SW480 (cell line): ENCODE measurements around the gene TNFRSF6B.

Experiments used
- DNase-seq: peaks from one replicate; pipeline ENCODE4 v3.0.0-alpha.2; 2016; ENCODE audit warnings: low spot score

Gene TNFRSF6B

GRCh38 chr20:63686094-63686491 lies 10.4 kb upstream of the TNFRSF6B start:
- no peak for DNase-seq

- peak; percentile 91 for DNase-seq
These were observed 9.7 kb upstream of the TNFRSF6B start for GRCh38 chr20:63686492-63687321.

- DNase-seq: no peak
These were observed 8.9 kb upstream of the TNFRSF6B start for GRCh38 chr20:63687419-63688178.

DNA sequence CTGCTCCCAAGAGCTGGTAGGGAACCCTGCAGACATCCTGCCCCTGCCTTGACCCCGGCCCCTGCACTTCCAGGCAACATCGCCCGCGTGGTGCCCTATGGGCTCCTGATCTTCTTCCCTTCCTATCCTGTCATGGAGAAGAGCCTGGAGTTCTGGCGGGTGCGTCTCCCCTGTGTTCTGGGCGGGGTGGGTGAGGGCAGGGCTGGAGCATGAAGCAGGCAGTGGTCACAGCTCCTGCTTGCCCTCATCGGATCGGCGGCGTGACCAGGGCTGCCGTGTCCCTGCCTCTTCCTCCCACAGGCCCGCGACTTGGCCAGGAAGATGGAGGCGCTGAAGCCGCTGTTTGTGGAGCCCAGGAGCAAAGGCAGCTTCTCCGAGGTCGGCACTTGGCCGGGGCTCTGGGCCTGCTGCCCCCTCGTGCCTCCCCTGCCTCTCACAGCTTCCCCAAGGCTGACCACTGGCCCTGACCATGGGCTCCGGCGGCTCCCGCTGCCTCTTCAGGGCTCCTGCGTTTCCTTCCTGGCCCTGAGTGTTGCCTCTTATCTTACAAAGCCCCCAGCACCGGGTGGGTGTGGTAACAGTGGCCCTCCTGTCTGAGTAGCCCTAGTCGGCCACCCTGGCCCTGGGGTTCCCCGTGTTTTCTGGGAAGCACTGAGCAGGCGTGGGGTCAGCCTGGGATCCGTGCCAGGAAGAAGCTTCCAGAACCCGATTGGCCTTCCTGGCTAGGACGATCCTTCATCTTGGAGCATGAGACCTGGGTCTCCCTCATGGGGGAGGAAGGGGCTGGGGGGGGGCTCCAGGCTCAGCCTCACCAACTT lies 8.0 kb upstream of the TNFRSF6B start:
- DNase-seq: no peak

- peak; percentile 73 for DNase-seq
These were observed 7.1 kb upstream of the TNFRSF6B start for GRCh38 chr20:63689046-63690002.

GRCh38 chr20:63690003-63690897 lies 6.2 kb upstream of the TNFRSF6B start:
- no peak for DNase-seq

GRCh38 chr20:63690898-63691710 lies 5.3 kb upstream of the TNFRSF6B start:
- peak; percentile 63 for DNase-seq

- DNase-seq: peak; percentile 30
These were observed 4.6 kb upstream of the TNFRSF6B start for GRCh38 chr20:63691711-63692435.

GRCh38 chr20:63692436-63693082 lies 3.9 kb upstream of the TNFRSF6B start:
- DNase-seq: peak; percentile 82

DNA sequence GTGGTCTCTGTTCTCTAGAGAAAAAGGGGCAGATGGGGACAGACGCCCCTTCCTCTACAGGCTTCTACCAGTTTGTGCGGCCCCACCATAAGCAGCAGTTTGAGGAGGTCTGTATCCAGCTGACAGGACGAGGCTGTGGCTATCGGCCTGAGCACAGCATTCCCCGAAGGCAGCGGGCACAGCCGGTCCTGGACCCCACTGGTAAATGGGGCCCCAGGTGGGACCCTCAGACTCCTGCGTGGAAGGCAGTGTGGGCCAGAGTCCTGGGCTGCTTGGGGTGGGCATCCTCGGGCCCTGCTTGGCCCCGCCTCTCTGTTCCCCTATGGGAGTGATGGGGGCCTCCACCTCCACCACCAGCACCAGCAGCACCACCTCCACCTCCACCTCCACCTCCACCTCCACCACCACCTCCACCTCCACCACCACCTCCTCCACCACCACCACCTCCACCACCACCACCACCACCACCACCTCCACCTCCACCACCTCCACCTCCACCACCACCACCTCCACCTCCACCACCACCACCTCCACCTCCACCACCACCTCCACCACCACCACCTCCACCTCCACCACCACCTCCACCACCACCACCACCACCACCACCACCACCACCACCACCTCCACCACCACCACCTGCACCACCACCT lies 3.2 kb upstream of the TNFRSF6B start:
- DNase-seq: no peak

GRCh38 chr20:63693733-63694583 lies 2.5 kb upstream of the TNFRSF6B start:
- no peak for DNase-seq

GRCh38 chr20:63694584-63695423 lies 1.6 kb upstream of the TNFRSF6B start:
- DNase-seq: no peak

DNA sequence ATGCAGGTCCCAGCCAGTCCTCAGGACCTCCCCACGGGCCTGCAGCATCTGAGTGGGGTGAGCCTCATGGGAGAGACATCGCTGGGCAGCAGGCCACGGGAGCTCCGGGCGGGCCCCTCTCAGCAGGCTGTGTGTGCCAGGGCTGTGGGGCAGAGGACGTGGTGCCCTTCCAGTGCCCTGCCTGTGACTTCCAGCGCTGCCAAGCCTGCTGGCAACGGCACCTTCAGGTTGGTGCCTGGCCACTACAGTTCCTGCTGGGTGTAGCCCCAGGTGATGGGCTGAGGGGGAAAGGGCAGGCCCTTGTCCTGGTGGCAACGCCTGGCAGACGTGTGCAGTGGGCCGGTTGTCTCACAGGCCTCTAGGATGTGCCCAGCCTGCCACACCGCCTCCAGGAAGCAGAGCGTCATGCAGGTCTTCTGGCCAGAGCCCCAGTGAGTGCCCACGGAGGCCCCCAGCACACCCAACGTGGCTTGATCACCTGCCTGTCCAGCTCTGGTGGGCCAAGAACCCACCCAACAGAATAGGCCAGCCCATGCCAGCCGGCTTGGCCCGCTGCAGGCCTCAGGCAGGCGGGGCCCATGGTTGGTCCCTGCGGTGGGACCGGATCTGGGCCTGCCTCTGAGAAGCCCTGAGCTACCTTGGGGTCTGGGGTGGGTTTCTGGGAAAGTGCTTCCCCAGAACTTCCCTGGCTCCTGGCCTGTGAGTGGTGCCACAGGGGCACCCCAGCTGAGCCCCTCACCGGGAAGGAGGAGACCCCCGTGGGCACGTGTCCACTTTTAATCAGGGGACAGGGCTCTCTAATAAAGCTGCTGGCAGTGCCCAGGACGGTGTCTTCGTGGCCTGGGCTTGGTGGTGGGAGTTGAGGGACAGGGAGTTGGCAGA lies 787 bp upstream of the TNFRSF6B start:
- DNase-seq: no peak

- peak; percentile 74 for DNase-seq
These were observed 185 bp upstream of the TNFRSF6B start for GRCh38 chr20:63696306-63696627.

- peak; percentile 64 for DNase-seq
These were observed 960 bp downstream of the TNFRSF6B start for GRCh38 chr20:63697357-63697867.
